ENCODE data around the gene LRFN3. TPM values are rescaled to one million over a fixed set of nuclear protein-coding genes. Genes with fewer than 3 reads are reported as not detected.

LRFN3 gene
- total RNA-seq, 4 donors from 2014 or later, result 3.2 to 8.7 (median 5.3) TPM

DNA sequence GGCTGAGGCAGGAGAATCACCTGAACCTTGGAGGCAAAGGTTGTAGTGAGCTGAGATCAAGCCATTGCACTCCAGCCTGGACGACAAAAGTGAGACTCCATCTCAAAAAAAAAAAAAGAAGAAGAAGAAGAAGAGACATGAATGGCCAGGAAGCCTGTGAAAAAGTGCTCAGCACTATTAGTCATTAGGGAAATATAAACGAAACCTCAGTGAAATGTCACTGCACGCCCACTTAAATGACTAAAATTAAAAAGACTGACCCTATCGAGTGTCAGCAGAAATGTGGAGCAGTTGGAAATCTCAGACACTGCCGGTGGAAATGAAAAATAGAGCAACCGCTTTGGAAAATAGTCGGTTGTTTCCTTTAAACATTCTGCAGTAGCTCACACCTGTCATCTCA is 22.6 kb upstream of the LRFN3 start:
- no peak for DNase-seq (ENCODE audit: low spot score)
- TF ChIP-seq, protein P1, sequence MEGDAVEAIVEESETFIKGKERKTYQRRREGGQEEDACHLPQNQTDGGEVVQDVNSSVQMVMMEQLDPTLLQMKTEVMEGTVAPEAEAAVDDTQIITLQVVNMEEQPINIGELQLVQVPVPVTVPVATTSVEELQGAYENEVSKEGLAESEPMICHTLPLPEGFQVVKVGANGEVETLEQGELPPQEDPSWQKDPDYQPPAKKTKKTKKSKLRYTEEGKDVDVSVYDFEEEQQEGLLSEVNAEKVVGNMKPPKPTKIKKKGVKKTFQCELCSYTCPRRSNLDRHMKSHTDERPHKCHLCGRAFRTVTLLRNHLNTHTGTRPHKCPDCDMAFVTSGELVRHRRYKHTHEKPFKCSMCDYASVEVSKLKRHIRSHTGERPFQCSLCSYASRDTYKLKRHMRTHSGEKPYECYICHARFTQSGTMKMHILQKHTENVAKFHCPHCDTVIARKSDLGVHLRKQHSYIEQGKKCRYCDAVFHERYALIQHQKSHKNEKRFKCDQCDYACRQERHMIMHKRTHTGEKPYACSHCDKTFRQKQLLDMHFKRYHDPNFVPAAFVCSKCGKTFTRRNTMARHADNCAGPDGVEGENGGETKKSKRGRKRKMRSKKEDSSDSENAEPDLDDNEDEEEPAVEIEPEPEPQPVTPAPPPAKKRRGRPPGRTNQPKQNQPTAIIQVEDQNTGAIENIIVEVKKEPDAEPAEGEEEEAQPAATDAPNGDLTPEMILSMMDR (IDR thresholded peaks at IDR 0.05), result no peak

DNA sequence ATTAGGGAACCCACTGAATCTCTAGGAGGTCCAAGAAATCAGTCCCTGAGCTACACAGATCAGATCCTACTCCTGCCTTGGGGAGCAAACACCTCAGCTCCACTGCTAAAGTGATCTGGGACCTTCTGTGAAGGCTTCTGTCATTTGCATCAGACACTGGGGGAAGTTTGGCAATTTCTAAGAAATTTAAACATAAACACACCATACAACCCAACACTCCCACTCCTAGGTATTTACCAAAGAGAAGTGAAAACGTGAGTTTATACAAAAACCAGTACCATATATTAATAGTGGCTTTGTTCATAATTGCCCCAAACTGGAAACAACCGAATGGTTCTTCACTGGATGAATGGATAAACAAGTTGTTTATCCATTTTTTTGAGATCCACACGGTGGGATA is 20.7 kb upstream of the LRFN3 start:
- DNase-seq (ENCODE audit: low spot score) (no peak), ATAC-seq (ENCODE audit: low FRiP score) (no peak)
- TF ChIP-seq, protein P1 (IDR thresholded peaks at IDR 0.05), result no peak

More for the DNA sequence above, 22.6 kb upstream of the LRFN3 start:
- ATAC-seq (ENCODE audit: low FRiP score), result no peak

DNA sequence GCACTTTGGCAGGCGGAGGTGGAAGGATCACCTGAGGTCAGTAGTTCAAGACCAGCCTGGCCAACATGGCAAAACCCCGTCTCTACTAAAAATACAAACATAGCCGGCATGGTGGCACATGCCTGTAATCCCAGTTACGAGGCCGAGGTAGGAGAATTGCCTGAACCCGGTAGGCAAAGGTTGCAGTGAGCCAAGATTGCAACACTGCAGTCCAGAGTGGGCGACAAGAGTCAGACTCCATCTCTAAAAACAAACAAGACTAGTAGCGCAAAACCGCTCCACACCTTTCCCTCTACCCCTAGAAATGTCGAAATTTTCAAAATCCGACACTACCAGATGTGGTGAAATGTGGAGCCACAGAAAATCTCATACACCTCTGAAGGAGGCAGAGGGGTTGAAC is 16.9 kb upstream of the LRFN3 start:
- TF ChIP-seq, protein P1 (IDR thresholded peaks at IDR 0.05), result no peak
- ATAC-seq (ENCODE audit: low FRiP score) (no peak), DNase-seq (ENCODE audit: low spot score) (no peak)

DNA sequence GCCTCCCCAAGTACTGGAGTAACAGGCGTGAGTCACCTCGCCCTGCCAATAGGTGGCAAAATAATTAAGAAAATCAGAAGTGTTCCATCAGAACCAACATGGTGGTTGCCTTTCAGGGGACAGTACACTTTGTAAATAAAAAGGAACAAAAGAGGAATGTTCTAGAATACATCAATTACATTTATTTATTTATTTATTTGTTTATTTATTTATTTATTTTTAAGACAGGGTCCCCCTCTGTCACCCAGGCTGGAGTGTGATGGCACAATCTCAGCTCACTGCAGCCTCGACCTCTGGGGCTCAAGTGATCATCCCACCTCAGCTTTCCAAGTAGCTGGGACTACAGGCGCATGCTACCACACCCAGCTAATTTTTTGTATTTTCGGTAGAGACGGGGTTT is 15.2 kb upstream of the LRFN3 start:
- TF ChIP-seq, protein P1 (IDR thresholded peaks at IDR 0.05), result no peak
- DNase-seq (ENCODE audit: low spot score) (no peak), ATAC-seq (ENCODE audit: low FRiP score) (no peak)

DNA sequence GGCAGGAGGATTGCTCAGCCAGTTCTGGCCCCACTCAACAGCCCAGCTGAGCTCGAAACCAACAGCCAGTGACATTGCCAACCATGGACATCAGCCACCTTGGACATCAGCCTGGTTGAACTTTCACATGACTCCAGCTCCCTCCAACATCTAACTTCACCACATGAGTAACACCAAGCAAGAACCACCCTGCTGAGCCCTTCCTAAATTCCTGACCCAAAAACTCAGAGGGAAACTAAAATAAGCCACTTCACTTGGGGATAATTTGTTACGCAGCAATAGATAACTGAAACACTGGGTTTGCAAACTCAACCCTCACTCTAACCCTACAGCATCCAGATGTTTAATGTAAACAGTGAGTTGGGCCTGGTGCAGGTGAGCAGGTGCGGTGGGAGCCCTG is 10.7 kb upstream of the LRFN3 start:
- TF ChIP-seq, protein P1 (IDR thresholded peaks at IDR 0.05), result no peak
- DNase-seq (ENCODE audit: low spot score) (no peak), ATAC-seq (ENCODE audit: low FRiP score) (no peak)

DNA sequence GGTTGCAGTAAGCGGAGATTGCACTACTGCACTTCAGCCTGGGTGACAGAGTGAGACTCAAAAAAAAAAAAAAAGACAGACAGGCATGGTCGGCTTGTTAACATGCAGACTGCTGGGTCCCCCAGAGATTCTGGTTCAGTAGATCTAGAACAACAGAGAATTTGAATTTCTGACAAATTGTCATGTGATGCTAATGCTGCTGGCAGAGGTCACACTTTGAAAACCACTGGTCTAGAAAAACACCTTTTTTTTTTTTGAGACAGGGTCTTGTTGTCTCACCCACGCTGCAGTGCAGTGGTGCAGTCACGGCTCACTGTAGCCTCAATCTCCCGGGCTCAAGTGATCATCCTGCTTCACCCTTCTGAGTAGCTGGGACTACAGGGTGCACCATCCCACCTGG is 7.7 kb upstream of the LRFN3 start:
- DNase-seq (ENCODE audit: low spot score), result no peak
- TF ChIP-seq, protein P1 (IDR thresholded peaks at IDR 0.05), result no peak
- ATAC-seq (ENCODE audit: low FRiP score), result no peak

DNA sequence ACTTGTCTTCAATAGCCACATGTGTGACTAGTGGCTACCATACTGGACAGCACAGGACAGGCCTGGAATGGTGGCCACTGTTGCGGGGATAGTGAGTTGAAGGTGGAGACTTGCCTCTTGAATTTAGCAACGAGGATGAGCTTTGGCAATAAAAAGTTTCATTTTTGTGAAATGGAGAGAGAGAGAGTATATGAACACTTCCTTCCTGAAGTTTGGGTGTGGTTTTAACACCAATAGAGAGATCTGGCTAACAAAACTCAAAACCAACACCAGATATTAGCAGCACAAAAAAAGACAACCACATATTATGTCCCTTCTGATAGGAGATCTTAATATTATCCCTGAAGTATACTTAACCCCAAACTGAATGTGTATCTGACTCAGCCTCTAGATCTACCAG is 6.3 kb upstream of the LRFN3 start:
- no peak for ATAC-seq (ENCODE audit: low FRiP score)
- DNase-seq (ENCODE audit: low spot score), result no peak
- TF ChIP-seq, protein P1 (IDR thresholded peaks at IDR 0.05), result no peak
